ENCODE results near the gene MROH7.

The MROH7 gene

GRCh38 chr1:54640863-54641836 lies at the start of gene MROH7:
MROH7 (plus strand) TSS chr1:54641786; CDS start chr1:54652927, 11,141 bp downstream.
- in situ Hi-C loops (cut with MboI; ENCODE audit: low pct_unique_long_range_greater_than_20kb, low sequenced_read_pairs) = no loop called here
- DNase-seq = no peak

DNA sequence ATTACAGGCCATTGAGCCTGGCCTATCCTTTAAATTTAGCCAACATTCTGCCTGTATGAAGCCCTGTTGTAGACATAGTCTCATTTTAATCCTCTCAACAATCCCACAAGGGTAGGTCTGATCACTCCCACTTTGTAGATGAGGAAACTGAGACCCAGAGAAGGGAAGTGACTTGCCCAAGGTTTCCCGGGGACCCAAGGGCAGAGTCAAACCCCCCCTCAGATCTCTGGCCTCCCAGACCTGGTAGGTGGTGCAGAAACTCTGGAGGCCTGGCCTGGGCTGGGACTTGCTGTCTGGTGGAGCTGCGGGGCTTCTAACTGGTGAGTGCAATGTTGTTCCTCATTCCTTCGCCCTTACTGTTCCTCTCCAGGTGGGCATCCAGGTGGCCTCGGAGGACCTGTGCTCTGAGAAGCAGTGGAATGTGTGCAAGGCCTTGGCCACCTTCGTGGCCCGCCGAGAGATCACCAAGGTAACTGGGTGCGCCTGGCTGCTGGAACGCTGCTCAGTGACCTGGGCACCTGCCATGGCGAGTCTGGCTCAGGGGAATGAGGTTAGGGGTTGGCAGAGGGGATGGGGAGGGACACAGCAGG lies 47.9 kb upstream of the MROH7 start:
- no peak for DNase-seq
- in situ Hi-C loops (cut with MboI; ENCODE audit: low pct_unique_long_range_greater_than_20kb, low sequenced_read_pairs) = no loop called here

- in situ Hi-C loops (cut with MboI; ENCODE audit: low pct_unique_long_range_greater_than_20kb, low sequenced_read_pairs) = no loop called here
- DNase-seq = no peak
Observed at GRCh38 chr1:54594463-54594862, 47.1 kb upstream of the MROH7 start.

- no peak for DNase-seq
- in situ Hi-C loops (cut with MboI; ENCODE audit: low pct_unique_long_range_greater_than_20kb, low sequenced_read_pairs) = no loop called here
Observed at GRCh38 chr1:54595956-54596498, 45.6 kb upstream of the MROH7 start.

GRCh38 chr1:54596756-54597155 lies 44.8 kb upstream of the MROH7 start:
- in situ Hi-C loops (cut with MboI; ENCODE audit: low pct_unique_long_range_greater_than_20kb, low sequenced_read_pairs) = no loop called here
- no peak for DNase-seq

- peak; percentile 33 for DNase-seq
- in situ Hi-C loops (cut with MboI; ENCODE audit: low pct_unique_long_range_greater_than_20kb, low sequenced_read_pairs) = no loop called here
Observed at GRCh38 chr1:54597455-54598030, 44.0 kb upstream of the MROH7 start.

DNA sequence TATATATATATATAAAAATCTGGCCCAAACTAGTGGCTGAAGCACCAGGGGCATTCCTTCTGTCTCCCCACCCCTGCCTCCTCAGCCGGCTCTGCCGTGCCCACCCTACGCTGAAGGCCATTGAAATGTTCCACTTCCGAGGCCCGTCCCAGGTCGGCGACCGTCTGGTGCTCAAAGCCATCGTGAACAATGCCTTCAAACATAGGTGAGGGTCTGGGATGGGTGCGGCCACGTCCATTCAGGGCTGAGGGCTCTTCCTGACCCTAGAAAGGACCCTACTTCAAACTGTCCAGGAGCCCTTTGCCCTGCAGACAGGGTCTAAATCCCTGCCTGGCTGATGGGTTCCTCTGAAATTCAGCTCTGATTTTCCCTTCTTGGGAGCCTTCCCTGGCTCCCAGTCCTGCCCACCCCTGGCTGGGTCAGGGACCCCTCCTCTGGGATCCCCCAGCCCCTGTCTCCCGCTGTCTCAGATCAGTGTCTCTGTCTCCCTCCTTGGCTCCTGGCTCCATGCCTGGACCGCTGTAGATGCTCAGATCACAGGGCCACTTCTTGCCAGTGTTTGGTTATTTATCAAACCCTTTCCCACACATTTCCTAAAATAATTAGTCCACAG lies 42.3 kb upstream of the MROH7 start:
- no peak for DNase-seq
- in situ Hi-C loops (cut with MboI; ENCODE audit: low pct_unique_long_range_greater_than_20kb, low sequenced_read_pairs) = no loop called here

- in situ Hi-C loops (cut with MboI; ENCODE audit: low pct_unique_long_range_greater_than_20kb, low sequenced_read_pairs) = no loop called here
Observed at GRCh38 chr1:54600947-54601721, 40.5 kb upstream of the MROH7 start.

DNA sequence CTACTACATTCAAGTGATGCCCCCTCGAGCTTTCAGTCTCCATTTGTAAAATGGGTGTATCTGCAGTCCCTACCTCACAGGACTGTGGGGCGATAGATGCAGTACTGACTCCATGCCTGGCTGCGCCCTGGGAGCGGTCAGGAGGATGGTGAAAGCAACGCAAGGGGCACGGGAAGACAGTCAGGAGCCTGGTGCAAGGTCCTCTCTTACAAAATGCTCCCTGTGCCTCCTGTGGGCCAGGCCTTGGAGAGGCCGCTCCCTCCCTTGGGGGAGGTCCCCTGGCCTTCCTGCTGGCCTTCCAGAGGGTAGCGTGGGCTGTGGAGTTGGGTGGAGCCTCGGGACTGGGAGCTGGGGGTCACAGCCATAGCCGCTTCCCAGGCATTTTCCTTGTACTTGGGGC lies 39.9 kb upstream of the MROH7 start:
- no peak for DNase-seq
- in situ Hi-C loops (cut with MboI; ENCODE audit: low pct_unique_long_range_greater_than_20kb, low sequenced_read_pairs) = no loop called here

More at GRCh38 chr1:54600947-54601721, 40.5 kb upstream of the MROH7 start:
- no peak for DNase-seq

- in situ Hi-C loops (cut with MboI; ENCODE audit: low pct_unique_long_range_greater_than_20kb, low sequenced_read_pairs) = no loop called here
- DNase-seq = no peak
Observed at GRCh38 chr1:54602554-54602953, 39.0 kb upstream of the MROH7 start.

DNA sequence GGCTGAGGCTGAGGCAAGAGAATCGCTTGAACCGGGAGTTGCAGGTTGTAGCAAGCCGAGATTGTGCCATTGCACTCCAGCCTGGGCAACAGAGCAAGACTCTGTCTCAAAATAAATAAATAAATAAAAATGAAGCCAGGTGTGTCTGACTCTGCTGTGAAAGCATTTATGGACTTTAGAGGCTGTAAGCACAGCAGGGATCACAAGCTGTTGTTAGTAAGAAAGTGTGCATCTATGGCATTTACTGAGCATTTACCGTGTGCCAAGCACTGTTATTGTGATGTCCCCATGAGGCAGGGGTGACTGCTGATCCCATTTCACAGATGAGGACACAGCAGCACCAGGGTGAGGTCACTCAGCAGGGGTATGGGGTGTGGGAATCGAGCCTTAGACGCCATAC lies 38.3 kb upstream of the MROH7 start:
- in situ Hi-C loops (cut with MboI; ENCODE audit: low pct_unique_long_range_greater_than_20kb, low sequenced_read_pairs) = no loop called here

DNA sequence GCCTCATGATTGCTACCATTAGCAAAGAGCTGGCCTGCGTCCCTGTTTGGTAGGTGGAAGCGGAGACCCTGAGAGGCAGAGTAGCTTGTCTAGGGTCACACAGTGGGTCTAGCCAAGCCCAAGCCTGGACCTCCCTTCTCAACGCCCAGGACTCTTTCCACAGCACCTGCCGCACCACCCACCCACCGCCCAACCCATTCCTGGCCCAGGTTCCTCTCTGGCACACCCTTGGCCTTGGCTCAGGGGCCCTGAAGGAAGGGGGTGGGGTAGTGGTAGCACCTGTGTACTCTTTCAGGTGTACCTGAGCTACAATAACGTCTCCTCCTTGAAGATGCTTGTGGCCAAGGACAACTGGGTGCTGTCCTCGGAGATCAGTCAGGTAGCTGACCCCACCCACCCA lies 37.5 kb upstream of the MROH7 start:
- no peak for DNase-seq
- in situ Hi-C loops (cut with MboI; ENCODE audit: low pct_unique_long_range_greater_than_20kb, low sequenced_read_pairs) = no loop called here

More for the DNA sequence above, 38.3 kb upstream of the MROH7 start:
- no peak for DNase-seq

- in situ Hi-C loops (cut with MboI; ENCODE audit: low pct_unique_long_range_greater_than_20kb, low sequenced_read_pairs) = no loop called here
- peak; percentile 58 for DNase-seq
Observed at GRCh38 chr1:54604572-54605370, 36.8 kb upstream of the MROH7 start.

DNA sequence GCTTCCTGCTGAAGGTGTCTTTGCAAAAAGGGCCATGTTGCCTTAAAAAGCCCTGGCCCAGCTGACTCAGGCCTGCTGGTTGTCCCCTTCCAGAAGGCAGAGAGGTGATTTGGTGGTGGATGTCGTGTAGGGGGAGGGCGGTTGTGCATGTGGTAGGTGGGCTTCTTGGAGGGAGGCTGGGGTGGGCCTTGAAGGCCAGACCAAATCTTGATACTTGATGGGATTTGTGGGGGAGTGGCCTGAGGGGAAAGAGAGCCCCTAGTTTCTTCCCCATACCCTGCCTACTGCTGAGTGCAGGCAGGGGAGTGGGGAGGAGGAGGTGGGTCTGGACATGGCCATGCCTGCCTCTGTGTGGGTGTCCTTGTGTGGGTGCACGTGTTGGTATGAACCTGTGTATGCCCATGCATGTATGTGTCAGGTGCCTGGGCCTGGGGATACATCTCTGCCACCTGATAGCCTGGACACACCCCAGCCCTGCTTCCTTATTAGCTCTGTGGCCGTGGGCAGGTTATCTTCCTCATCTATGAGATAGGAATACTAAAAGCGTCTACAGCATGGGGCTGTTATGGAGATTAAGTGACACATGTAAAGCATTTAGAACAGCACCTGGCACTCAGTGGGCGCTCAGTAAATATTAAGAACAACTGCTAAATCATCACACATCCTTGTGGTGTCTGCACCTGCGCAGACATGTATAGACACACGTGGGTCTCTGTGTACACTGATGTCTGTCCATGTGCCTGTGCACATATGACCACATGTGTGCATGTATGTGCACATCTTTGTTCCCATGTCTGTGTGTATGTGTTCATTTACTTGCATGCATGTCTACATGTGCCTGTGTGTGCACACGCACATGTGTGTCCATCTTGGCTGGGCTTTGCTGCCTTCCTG lies 35.2 kb upstream of the MROH7 start:
- in situ Hi-C loops (cut with MboI; ENCODE audit: low pct_unique_long_range_greater_than_20kb, low sequenced_read_pairs) = no loop called here

DNA sequence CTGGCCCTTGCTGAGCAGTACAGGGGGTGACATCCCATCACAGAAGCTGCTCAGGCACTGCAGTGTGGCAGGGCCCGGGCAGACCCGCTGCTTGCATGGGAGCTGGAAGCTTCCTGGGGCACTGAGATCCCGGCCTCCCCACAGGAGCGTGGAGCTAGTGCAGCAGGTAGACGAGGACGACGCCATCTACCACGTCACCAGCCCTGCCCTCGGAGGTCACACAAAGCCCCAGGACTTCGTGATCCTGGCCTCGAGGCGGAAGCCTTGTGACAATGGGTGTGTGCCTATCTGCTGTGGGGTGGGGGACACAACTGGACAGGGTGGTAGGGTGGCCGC lies 34.6 kb upstream of the MROH7 start:
- no peak for DNase-seq
- in situ Hi-C loops (cut with MboI; ENCODE audit: low pct_unique_long_range_greater_than_20kb, low sequenced_read_pairs) = no loop called here

More for the DNA sequence above, 35.2 kb upstream of the MROH7 start:
- DNase-seq = no peak

DNA sequence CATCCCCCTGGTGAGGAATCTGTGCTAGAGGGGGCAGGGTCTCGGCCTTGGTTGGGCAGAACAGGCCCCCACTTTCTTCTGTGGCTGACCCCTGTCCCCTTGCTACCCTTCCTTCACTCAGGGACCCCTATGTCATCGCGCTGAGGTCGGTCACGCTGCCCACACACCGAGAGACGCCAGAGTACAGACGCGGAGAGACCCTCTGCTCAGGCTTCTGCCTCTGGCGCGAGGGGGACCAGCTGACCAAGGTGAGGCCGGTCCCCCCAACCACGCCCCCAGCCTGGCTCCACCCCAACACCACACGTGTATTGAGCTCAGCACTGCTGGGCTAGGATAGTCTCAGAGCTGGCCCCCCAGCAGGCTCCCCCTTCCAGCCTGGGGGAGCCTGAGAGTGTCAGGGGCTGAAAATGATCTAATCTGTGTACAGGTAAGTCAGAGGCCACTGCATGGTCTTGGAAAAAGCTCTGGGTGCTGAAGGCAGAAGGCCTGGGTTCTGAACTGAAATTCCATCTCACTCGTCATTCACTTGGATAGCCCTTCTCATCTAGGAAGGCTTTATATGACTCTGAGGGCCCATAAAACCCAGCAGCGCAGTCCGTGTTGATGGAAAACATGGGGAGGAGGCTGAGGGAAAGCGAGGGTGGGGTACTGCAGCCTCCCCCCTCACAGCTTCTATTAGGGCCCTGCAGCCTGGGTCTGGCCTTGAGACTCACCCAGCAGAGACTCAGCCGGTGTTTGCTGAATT lies 33.6 kb upstream of the MROH7 start:
- in situ Hi-C loops (cut with MboI; ENCODE audit: low pct_unique_long_range_greater_than_20kb, low sequenced_read_pairs) = no loop called here

More for the DNA sequence above, 33.6 kb upstream of the MROH7 start:
- no peak for DNase-seq
